ENCODE results near the gene RFX6. TPM values are rescaled to one million over a fixed set of nuclear protein-coding genes. Genes with fewer than 3 reads are reported as not detected.

Gene RFX6
- total RNA-seq (2021; ENCODE audit: unreplicated experiment) (not detected), Bru-seq, nascent RNA (percentile 5 among the genes with signal in this experiment), BruChase-seq, experiment 1, labeled RNA remaining after a 6-hour chase (percentile 4 among the genes with signal in this experiment), BruChase-seq, experiment 2, labeled RNA remaining after a 2-hour chase (percentile 7 among the genes with signal in this experiment)
- polyA plus RNA-seq (2012), result not detected in 2 replicates
- long read RNA-seq, result 0 reads

GRCh38 chr6:116876635-116877611 lies at the start of gene RFX6:
RFX6 (plus strand) TSS chr6:116877242; CDS start chr6:116877276, 34 bp downstream.
- RAD21 ChIA-PET (ENCODE audit: low non-redundant PET in 1 of 2, low total read pairs in 2 of 2, uncharacterized antibody in 2 of 2, unreplicated experiment in 2 of 2), result no interaction called here
- H3K4me2 ChIP-seq (ENCODE audit: low read length), result no peak within 1 kb of the TSS
- H3K4me1 ChIP-seq (ENCODE audit: control insufficient read depth in 1 of 2, insufficient read depth in 2 of 2, low read length in 2 of 2), result no peaks in the 10 kb centered on the region
- no peak within 1 kb of the TSS for H3K4me3 ChIP-seq (replicated peaks in 1 of 2; ENCODE audit: low read depth in 1 of 2, low read length in 2 of 2)
- no peaks in the 10 kb centered on the region for H4K20me1 ChIP-seq (ENCODE audit: insufficient read depth)
- no peaks in the 10 kb centered on the region for H3K9me2 ChIP-seq (ENCODE audit: insufficient read depth)
- H3K9me3 ChIP-seq (ENCODE audit: control insufficient read depth in 1 of 2, insufficient read depth in 1 of 2, low read depth in 1 of 2, low read length in 2 of 2), result no peaks in the 10 kb centered on the region
- no peak for DNase-seq (ENCODE audit: low read depth, low spot score)
- intact Hi-C loops (cut with micrococcal nuclease), result no loop called here
- TF ChIP-seq POLR2A (IDR thresholded peaks at IDR 0.05; ENCODE audit: borderline replicate concordance, extremely low read depth, insufficient read depth, insufficient read length) (no peak), CEBPB (IDR thresholded peaks at IDR 0.05; ENCODE audit: low read depth) (no peak), ZBTB33 (IDR thresholded peaks at IDR 0.05; ENCODE audit: extremely low read depth, insufficient replicate concordance, low read length) (no peak), EZH2phosphoT487 (IDR thresholded peaks at IDR 0.05; ENCODE audit: borderline replicate concordance) (no peak), FOSL1 (IDR thresholded peaks at IDR 0.05; ENCODE audit: low read depth) (no peak), CBX3 (IDR thresholded peaks at IDR 0.05; ENCODE audit: low read depth) (no peak), ZFX (IDR thresholded peaks at IDR 0.05) (no peak), REST (IDR thresholded peaks at IDR 0.05; ENCODE audit: low read depth) (no peak), EGR1 (IDR thresholded peaks at IDR 0.05; ENCODE audit: low read depth) (no peak)
- no peak for ATAC-seq
- BruUV-seq (replicated peaks), result no TSS peak
- CTCF ChIA-PET, result no interaction called here
- no peaks in the 10 kb centered on the region for H3K27me3 ChIP-seq (ENCODE audit: insufficient read depth, low read length)
- no peak within 1 kb of the TSS for H3K9ac ChIP-seq (ENCODE audit: low read length)
- POLR2A ChIA-PET, result no interaction called here
- no peaks in the 10 kb centered on the region for H3K79me2 ChIP-seq (ENCODE audit: insufficient read depth, low read length)
- no peak within 1 kb of the TSS for H3K27ac ChIP-seq (ENCODE audit: low read depth, low read length)
- no peaks in the 10 kb centered on the region for H3K36me3 ChIP-seq (ENCODE audit: control insufficient read depth in 1 of 2, insufficient read depth in 2 of 2, low read length in 2 of 2)
- no peak within 1 kb of the TSS for H2AFZ ChIP-seq (ENCODE audit: low read depth, low read length, poor library complexity, severe bottlenecking)

Data from HCT116 (cell line).